GM19455 (cell line): ENCODE data around the gene ELAVL2.

Experiments used
- ATAC-seq: cut with Tn5 transposase; IDR thresholded peaks from one replicate; pipeline ENCODE4 v1.9.1; 2021; ENCODE audit not compliant: unreplicated experiment

The ELAVL2 gene

DNA sequence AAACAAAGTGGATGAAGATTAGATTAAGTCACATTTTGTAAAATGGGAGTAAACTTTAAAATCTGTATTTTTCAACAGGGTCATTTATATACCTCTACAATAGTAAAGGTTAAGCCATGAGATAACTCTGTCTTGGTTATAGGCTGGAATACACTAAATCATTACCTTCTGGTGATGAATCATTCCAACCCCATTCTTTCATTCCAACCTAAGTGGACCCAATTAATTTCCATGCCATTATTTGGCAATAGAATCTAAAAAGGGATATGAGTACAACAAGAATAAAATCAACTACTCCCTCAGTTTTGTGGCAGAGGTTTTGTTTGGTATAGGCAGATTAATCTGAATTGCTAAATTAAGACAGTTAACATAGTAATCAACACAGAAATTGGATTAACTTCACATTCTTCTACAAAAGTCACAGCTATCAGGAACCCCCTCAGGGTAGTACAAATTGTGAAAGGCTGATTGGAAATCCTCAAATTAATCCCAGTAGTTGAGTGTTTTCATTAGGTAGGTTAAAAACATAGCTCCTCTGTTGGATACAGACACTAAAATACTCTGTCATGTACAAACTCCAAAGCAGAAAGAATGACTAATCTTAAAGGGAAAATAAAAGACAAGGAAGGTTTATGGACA is 54.2 kb downstream of the ELAVL2 start:
- no peak for ATAC-seq

DNA sequence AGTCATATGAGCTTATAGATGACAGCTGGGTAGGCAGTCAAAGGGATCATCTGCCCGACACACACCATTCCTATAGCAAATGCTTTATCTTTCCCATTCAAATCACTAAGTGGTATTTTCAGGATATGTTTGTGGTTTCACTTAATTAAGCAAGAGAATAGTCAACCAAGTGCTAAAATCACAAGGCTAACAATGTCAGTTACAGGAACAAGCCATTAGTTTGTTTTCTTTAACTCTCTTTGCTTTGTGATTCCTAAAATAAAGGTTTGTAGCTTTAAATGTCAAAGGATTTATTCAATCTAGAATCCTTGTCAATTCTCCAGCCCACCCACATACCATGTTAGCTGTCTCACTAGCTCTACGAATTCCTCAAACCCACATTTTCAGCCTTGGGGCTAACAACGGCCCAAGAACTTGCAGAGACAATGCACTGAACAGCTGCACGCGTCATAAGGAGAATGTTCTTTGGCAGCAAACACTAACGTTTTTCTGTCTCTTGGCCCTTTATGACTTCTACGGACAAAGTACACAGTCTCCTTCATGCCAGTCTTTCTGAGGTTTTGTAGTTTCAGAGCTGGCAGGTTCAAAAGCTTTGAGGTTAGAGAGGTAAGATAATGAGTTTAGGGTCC is 56.6 kb downstream of the ELAVL2 start:
- no peak for ATAC-seq

DNA sequence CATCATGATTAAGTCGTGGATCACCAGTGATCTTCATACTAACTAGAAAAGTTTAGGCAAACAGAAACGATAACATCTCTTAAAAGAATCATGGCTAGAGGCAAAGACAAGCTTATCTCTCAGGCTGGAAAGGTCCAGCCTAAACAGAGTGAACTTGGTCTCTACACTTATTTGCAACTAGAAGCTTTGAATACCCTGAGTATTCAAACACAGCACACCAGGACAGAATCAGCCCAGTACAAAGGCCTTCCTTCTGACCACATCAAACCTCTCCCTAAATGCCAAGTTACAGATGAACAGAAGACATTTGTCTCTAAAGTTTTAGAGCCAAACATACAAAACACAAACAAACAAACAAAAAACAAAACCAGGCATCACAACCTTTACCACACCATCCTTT is 57.2 kb downstream of the ELAVL2 start:
- ATAC-seq = no peak

DNA sequence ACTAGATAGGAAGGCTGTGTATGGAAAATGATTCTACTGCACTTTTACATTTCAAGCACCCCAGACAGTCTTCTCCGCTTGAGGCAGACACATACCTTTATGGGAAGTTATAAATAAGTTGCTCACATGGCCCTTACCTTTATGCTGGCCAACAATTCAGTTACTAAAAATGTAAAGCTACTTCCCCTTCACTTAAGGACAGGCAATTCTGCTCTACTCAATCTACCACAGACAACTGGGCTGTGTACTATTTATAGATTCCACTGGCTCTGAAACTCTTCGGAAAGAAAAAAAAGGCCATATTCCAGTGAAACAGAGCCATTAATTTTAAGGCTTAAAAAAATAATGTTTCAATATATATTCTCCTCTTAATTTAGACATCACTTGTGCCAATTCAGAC is 59.4 kb downstream of the ELAVL2 start:
- ATAC-seq = no peak

DNA sequence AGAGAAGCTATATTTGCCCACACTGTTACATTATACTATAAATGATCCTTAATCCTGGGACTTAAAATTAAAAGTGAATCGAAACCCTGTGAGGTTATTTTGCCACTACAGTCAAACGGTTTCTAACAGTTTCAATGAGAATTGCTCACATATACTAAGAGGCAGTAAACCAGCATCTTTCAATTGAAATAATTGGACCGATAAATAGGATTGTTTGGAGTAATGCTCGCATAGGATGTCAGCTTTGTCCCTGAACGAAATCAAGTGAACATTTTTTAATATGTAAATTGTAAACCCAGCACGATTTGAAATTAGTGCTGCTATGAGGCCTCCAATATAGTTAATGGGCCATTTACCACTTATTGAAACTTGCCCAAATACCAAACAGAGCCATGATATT is 60.5 kb downstream of the ELAVL2 start:
- no peak for ATAC-seq

DNA sequence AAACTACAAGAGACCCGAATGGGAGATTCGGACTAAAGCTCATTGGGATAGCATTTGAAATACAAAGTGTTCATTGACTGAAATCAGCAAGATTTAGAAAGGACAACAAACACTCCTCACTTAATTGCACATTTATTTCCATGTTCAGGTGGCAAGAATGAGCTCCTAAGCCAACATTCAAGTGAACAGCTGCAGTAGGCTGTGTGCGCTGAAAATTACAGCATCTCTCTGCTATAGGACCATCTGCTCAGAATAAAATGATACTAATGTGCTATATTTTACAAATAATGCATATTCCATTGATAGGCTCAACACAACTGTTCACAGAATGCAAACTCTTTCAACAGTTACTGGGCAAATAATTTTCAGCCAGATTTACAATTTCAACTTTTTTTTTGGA is 61.8 kb downstream of the ELAVL2 start:
- ATAC-seq = no peak

DNA sequence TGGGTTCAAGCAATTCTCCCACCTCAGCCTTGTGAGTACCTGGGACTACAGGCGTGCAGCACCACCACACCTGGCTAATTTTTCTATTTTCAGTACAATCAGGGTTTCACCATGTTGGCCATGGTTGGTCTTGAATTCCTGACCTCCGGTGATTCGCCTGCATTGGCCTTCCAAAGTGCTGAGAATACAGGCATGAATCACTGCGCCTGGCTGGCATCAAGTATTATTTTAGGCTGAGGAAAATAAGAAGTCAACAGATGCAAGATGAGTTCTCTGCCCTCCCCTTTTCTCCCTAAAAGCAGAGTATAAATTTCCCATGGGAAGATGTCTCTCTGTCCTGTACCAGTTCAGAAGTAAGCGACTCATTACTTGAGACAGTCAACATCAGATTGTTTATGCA is 71.5 kb downstream of the ELAVL2 start:
- no peak for ATAC-seq

DNA sequence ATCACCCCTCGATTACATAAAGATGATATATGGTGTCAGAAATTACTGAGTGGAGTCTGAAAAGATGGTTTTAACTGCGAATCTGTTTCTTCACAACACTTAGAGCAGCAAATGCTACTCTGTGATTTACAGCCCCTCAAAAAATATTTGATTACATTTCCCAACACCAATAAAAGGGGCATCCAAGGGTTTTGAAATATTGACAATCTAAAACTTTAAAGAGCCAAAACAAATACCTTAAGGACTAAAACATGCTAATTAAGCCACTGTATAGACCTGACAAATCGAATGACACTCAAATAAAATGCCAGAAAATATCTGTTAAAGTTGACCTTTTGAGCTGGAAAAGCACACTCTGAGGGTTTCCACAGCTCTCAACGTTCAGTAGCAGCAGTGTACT is 73.2 kb downstream of the ELAVL2 start:
- ATAC-seq = no peak

DNA sequence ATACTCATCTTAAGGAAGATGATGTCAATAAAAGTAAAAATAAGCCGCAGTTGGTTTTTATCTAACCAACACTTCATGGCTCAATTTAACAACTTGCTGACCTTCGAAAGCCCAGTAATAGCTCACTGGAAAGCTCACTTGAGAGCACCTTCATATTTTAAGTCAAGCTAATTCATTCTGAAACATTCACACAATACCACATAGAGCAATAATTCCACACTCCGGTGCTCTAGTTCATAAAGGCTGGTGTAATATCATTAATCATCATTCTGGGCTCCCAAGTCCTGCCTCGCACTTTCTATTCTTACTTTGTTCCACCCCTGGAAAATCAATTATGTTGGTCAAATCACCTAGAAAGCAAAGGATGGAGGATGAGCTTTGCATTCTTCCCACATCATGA is 74.4 kb downstream of the ELAVL2 start:
- no peak for ATAC-seq

DNA sequence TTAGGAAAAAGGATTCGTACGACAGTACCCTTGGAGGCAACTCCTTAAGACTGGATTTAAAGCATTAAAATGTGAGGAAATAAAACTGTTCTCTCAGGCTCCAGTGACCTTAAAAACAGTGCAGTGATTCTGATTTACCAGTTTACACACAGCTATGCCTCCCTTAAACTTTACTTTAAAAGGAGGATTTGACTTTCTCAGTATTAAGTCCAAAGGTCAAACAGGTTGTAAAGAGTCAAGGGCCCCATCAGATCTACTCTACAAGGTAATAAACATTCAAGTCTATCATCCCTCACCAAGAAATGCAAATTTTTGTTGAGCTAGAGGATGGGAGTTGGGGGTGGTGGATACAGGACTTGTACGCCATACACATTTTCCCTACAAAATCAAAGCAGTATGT is 75.2 kb downstream of the ELAVL2 start:
- ATAC-seq = no peak

DNA sequence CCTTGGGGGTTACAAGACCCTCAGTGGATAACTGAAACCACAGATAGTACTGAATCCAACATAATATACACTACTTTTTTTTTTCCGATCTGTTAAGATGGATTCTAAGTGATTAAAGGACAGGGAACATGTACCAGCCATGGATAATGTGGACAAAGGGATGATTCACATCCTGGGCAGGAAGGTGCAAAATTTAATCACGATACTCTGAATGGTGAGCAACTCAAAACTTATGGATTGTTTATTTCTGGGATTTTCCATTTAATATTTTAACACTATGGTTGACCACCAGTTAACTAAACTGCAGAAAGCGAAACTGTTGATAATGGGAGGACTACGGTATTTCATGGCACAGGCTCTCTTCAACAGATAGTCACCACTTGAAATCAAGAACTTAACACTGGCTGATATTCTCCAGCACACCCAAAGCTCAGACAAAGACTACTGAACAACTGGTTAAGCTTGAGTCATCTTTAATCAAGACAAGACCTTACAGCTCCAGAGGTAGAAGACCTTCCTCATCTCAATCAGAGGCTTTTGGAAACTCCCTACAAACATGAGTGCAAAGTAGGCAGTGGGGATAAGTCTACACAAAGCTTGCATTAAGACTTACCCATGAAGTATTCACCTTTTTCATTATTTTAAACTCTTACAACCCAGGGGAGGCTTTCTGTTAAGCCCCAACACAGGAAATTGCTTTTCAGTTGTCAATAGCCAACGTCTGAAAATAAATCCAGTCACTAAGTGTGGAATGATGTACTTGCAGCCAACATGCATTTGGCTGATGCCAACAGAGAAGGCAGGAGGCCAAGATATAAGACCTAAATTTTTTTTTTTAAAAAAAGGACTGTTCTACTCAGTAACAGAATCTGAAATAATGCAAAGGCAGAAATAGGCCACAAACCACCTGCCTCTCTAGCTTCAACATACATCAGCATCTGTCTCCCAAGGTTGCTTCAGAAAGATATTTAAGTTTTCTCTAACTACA is 78.7 kb downstream of the ELAVL2 start:
- ATAC-seq = no peak

DNA sequence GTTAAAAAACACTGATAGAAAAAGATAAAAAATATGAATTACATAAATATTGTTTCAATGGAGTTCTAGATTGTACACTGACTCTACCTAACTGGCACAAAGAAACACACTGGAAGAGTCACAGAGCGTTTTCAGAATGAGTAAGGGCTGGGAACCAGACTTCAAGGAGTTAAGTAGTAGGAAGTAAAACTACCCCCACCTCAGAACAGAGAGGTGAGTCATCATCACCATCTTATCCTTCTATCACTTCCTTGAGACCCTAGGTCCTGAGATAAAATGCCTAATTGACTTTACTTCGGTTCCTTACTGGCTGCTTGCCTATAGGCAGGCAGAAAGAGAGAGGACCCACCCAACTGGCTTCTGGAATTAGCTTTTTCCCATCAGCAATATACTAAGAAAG is 79.7 kb downstream of the ELAVL2 start:
- ATAC-seq = no peak

DNA sequence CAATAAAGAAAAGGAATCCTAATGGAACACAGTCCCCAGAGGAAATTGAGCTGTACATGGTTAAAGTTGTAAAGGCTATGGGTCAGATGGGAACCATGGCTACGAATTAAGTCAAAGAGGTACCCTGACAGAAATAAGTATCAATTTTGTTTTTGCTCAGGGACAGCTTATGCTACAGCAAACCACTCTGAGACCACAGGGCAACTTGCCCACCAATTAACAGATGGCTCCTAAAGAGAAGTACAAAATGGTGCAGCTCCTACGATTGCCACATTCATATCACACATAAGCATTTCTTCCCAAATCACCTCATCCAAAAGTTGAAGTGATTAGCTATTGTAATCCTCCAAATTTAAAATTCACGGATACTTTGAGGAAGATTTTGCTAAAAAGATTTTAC is 83.0 kb downstream of the ELAVL2 start:
- ATAC-seq = no peak

DNA sequence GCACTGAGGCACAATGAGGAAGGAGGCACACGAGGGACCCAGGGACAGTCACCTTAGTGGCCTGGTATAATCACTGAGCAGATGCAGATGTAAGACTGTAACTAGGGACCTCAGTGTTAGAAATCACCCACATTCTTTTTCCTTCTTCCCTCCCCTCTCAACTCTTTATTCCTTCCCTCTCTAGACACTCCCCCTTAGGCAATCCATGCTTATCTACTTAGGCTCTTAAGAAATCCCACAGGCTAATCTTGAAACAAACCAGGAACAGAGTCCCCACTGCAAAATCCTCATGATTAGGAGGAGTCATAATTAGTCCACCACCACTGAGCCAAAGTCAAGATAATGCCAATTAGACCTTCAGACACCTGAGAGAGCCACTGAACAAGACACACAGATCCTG is 84.7 kb downstream of the ELAVL2 start:
- no peak for ATAC-seq

DNA sequence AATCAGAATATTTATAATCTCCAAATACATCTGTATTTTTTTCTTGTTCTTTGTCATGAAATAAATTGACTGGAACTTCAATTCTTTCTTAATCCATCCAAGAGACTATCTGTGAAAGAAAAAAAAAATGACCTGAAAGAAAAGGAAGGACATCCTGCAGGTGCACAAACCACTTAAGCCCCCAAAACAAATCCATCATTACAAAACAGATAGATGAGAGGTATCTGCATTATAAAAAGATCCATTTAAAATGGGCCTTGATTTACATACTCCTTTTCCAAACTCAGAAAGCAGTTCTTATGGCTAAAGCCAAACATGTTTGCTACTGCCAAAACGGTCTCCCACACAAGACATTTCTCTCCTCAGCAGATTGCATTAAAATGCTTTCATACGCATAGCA is 85.5 kb downstream of the ELAVL2 start:
- no peak for ATAC-seq

DNA sequence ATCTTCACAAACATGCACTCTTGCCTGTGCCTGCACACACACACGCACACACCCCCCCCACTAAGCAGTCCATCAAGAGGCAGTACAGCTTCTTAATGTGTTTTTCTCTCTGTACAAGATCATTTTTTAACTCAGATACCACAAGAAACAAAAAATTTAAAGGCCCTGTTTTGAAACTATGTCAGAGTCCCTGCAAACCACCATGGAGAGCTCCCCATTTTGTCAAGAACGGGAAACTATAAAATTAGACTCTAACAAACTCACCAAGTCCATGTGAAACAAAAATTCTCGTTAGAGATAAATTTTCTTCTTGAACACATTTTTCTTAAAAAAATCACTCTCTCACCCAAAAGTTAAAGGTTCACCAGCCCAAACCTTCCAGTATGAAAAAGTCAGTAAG is 86.3 kb downstream of the ELAVL2 start:
- ATAC-seq = no peak

DNA sequence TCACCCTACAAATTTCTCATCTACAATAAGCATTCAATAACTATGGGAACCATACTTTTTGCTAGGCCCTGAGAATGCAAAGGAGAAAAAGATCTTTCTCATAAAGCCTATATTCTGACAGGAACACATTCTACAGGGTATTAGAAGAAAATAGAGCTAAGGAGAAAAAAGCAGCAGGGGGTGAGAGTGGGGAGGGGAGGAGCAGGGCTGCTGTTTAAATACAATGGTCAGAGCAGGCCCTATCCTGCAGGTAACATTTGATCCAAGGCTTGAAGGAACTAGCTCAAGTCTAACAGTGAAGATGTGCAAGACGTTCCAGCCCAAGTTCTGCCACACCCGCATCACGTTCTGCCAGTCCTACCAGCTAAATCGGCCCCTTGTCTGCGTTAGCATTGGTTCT is 89.7 kb downstream of the ELAVL2 start:
- ATAC-seq = no peak

DNA sequence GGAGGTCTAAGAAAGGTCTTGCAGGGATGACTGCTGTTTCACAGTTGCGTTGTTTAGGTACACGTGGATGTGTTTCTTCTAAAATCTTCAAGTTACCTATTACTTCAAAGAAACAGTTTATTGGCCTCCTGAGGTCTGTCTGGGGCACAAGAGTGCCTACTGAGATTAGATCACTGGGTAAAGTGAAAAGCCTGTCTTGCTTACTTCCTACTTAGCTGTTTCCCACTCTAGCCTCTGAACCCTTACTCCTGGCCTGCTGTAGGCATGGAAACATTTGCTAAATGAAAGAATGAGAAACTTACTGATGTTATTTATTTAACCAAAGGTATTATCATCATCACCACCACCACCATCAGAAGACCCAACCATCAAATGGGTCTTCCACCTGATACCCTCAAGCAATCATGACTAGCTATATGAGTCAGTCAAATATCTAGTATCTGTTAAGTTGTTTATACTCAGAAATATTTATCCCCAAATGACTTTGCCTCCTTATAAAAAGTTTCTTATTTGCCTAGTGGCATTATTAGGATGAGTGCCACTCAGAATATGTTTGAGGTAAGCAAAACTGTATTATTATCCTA is 92.5 kb downstream of the ELAVL2 start:
- ATAC-seq = no peak

DNA sequence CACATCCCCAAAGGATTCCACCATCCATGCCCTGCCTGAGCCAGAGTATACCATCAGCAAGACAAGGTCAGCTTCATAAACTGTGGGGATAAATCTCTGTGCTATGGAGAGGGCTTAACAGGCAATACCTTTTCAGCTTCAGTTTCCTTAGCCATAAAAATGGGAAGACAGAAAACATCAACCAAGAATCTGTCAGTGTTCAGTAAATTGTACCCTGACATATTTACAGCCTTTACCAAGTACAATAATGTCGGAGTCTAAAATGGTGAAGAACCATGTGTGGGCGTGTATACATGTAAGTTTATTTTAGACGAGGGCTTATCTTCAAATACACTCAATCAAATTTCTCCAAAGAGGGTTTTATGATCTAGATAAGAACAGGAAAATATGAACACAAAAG is 94.7 kb downstream of the ELAVL2 start:
- ATAC-seq = no peak

DNA sequence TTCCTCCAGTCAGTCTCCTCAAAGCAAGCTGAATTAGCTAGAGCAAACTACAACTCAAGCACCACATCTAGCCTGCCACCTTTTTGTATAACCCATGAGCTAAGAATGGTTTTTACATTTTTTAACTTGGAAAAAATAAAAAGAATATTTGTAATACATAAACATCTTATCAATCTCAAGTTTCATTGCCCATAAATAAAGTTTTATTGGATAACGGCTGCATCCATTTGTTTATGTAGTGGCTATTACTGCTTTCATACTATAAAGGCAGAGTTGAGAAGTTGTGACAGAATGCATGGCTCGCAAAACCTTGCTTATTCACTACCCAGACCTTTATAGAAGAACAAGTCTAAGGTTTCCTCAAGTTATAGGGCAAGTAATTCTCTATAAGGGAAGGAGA is 95.7 kb downstream of the ELAVL2 start:
- no peak for ATAC-seq

DNA sequence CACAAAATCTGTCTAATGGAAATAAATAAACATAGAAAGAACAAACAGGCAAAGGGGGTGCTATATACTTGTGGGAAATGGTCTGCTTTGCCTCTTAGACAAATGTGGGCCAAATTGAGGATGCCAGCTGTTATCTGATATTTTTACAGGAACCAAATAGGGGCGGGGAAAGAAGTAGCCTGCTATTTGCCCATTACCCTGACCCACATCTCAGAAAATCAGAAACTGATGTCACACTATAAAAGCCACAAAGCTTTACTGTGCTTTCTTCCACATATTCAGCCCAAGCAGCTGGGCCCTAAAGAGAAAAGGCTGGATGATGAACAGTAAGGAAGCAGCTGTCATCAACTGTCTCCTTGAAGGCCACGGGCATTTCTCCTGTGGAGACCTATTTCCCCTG is 97.3 kb downstream of the ELAVL2 start:
- ATAC-seq = no peak
